ENCODE results near the gene CACNA2D2.

The CACNA2D2 gene

GRCh38 chr3:50373146-50374051, 130.0 kb downstream of the CACNA2D2 start:
- DNase-seq (ENCODE audit: low read depth in 1 of 2, low spot score in 1 of 2) = no peak

GRCh38 chr3:50372349-50372748, 131.1 kb downstream of the CACNA2D2 start:
- DNase-seq (ENCODE audit: low read depth in 1 of 2, low spot score in 1 of 2) = no peak

GRCh38 chr3:50371133-50371685, 132.2 kb downstream of the CACNA2D2 start:
- no peak for DNase-seq (ENCODE audit: low read depth in 1 of 2, low spot score in 1 of 2)

DNA sequence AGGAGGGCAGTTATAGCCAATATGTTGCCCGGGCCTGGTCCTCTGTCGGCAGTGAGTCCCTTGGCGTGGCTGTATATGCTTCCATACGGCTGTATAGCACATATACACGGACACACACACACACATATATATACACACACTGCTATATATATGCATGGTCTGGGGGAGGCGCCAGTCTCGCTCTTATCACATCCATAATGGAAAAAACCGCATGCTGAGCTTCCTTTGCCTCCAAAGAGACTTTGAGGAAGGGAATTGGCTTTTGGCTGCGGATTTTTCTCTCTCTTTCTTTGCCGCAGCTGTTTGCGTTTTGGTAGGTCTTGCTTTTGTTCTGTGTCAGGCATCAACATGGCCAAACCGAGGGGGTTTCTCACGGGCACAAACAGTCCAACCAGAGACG, 132.8 kb downstream of the CACNA2D2 start:
- DNase-seq (ENCODE audit: low read depth in 1 of 2, low spot score in 1 of 2) = no peak

- DNase-seq (ENCODE audit: low read depth in 1 of 2, low spot score in 1 of 2) = no peak
Observed at GRCh38 chr3:50369012-50369670, 134.3 kb downstream of the CACNA2D2 start.

- DNase-seq (ENCODE audit: low read depth in 1 of 2, low spot score in 1 of 2) = no peak
Observed at GRCh38 chr3:50365842-50366220, 137.6 kb downstream of the CACNA2D2 start.

- peak; percentile 90 to 92 for DNase-seq (ENCODE audit: low read depth in 1 of 2, low spot score in 1 of 2)
Observed at GRCh38 chr3:50365080-50365841, 138.2 kb downstream of the CACNA2D2 start.

DNA sequence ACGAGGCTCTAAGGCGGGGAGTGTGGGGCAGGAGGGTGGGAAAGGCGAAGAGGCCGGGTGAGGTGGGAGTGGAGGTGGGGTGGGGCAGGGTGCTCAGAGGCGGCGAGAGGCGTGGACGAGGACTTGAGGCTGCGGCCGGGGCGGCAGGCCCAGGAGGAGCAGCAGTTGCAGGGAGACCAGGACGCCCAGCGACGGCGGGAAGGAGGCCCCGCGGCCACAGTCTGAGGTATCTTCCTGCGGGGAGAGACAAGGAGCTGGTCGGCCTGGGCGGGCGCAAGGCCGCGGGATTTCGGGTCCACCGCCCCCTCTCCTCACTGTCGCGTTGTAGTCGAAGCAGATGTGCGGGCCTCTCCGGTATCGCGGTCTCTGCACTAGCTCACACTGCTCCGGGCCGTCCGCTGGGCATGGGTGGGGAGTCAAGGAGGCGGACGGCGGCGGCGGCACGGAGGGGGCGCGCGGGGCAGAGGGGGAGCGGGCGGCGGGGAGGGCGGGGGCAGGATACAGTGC, 138.8 kb downstream of the CACNA2D2 start:
- no peak for DNase-seq (ENCODE audit: low read depth in 1 of 2, low spot score in 1 of 2)

DNA sequence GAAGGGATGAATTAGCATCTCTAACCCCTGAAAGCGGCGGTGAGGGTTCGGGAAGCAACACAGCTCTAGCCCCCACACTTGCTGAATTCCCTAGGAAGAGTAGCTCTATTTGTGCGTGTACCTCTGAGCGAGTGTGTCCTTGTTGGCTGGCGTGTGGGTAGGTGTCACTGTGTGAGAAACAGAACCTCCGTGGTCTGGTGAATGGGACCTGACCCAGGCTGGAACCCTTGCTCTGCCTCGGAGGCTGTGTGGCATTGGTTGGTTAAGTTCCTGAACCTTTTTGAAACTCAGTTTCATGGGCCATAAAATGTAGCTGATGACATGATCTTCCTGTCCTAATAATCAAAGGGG, 143.7 kb downstream of the CACNA2D2 start:
- no peak for DNase-seq (ENCODE audit: low read depth in 1 of 2, low spot score in 1 of 2)

GRCh38 chr3:50358911-50359759, 144.3 kb downstream of the CACNA2D2 start, which contains the start of gene TMEM115:
TMEM115 (minus strand) TSS chr3:50359521; CDS start chr3:50359063, 458 bp downstream.
- peak; percentile 89 to 91 for DNase-seq (ENCODE audit: low read depth in 1 of 2, low spot score in 1 of 2)

GRCh38 chr3:50358355-50358910, 145.0 kb downstream of the CACNA2D2 start:
- no peak for DNase-seq (ENCODE audit: low read depth in 1 of 2, low spot score in 1 of 2)

- no peak for DNase-seq (ENCODE audit: low read depth in 1 of 2, low spot score in 1 of 2)
Observed at GRCh38 chr3:50357481-50357880, 146.0 kb downstream of the CACNA2D2 start.

DNA sequence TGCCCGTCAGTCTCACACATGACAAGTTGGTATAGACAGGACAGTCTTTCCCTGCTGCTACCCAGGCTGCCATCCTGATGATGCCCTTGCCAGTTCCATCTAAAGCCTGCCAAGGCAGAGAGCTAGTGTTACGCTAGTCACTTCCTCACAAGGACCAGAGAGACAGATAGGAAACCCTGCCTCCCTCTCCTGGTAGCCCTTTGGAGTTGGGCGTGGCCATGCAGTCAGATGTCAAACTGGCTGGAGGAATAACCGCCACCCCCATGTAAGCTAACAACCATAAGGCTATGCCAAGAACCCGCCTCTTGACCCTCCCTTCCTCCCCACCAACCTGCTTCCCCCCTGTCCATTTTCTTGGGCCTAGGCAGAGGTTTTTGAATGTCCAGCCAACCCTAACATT, 146.9 kb downstream of the CACNA2D2 start:
- no peak for DNase-seq (ENCODE audit: low read depth in 1 of 2, low spot score in 1 of 2)

DNA sequence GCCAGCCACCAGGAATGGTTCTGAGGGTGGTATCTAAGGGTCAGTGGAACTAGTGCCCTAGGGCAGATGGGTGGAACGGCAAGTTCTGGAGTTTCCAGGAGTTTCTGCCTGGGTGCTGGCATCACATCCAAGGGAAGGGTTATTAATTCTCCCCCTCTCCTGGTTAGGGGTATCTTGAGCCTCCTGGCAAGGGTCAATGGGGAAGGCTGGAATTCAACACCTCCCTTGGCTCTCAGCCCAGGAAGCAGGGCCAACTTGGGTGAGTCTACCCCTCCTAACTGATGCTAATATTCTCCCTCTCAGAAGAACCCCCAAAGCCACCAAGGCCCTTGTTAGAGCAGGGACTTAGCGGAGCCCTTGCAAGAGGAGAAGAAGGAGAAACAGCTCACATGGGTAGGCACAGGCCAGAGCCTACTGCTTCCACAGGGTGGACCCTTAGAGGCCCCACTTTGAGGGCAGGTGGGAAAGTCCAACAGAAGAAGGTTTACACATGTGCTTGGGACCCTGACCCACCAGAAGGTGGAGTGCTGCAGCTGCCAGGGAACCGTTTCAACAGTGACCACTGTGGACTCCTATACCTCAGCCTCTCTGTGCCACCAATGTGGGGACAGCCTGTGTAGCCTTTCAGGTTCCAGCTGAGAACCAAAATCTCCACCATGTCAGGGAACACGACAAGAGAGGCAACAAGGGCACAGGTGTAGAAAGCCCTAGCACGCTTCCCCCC, 147.4 kb downstream of the CACNA2D2 start:
- no peak for DNase-seq (ENCODE audit: low read depth in 1 of 2, low spot score in 1 of 2)

DNA sequence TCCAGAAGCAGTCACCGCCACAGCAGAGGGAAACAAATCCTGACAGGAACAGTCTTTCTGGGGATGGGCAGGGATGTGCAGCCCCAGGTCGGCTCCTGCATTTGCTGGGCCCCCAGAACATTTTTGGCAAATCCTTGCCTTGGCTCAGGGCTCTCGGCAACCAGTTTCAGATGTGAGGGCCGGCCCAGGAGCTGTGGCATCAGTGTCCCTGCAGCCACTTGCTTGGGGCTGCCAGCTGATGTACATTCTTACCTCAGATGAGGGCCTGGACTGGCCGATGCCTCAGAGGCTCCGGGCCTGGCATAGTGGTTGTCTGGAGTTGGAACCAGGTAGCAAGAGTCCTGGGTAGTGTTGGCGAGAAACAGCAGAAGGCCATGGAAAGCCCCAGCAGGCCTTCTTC, 148.6 kb downstream of the CACNA2D2 start:
- DNase-seq (ENCODE audit: low read depth in 1 of 2, low spot score in 1 of 2) = no peak

GRCh38 chr3:50354186-50354764, 149.2 kb downstream of the CACNA2D2 start:
- no peak for DNase-seq (ENCODE audit: low read depth in 1 of 2, low spot score in 1 of 2)

GRCh38 chr3:50353245-50354004, 150.0 kb downstream of the CACNA2D2 start:
- no peak for DNase-seq (ENCODE audit: low read depth in 1 of 2, low spot score in 1 of 2)

DNA sequence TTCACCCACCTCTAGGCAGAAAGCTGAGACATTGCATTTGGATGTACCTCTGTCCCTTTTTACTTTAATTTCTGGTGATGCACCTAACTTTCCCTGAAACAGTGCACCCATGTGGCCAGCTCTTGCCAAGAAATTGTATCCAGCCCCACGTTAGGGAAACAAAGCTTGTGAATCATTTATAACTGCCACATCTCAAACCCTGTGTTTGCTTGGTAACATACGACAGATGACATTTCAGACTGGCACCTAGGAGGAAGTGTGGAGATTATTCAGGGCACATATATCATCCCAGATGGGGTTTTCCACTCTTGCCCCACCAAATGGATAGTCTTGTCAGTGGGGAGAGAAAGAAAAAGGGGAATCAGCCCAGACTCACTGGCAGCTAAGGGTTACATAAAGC, 150.7 kb downstream of the CACNA2D2 start:
- DNase-seq (ENCODE audit: low read depth in 1 of 2, low spot score in 1 of 2) = no peak

Data from activated T-helper 1 cell treated with anti-CD3 and anti-CD28 coated beads, Interleukin-2, amount 50 U/mL, for 16 hours (primary cell).